HUES48 (cell line): ENCODE measurements around the gene CDKN2B-AS1.

Experiments
- H3K27ac ChIP-seq: one replicate; pipeline ENCODE4 v1.7.0; 2013; ENCODE audit warnings: low read depth, low read length, inconsistent platforms
- H3K27me3 ChIP-seq: 2 replicates; pipeline ENCODE4 v1.6.1; 2013; ENCODE audit warnings: mild to moderate bottlenecking, low read length; ENCODE audit not compliant: control insufficient read depth, insufficient read depth
- H3K36me3 ChIP-seq: 2 replicates; pipeline ENCODE4 v1.6.1; 2013; ENCODE audit warnings: low read length; ENCODE audit not compliant: control insufficient read depth, insufficient read depth
- H3K4me1 ChIP-seq: 2 replicates; pipeline ENCODE4 v1.6.1; 2013; ENCODE audit warnings: mild to moderate bottlenecking, low read length; ENCODE audit not compliant: control insufficient read depth, insufficient read depth
- H3K4me3 ChIP-seq: 2 replicates; pipeline ENCODE4 v1.5.1; 2013; ENCODE audit warnings: mild to moderate bottlenecking, low read depth, low read length
- H3K9ac ChIP-seq: 2 replicates; pipeline ENCODE4 v1.6.1; 2013; ENCODE audit warnings: mild to moderate bottlenecking, low read depth, low read length, moderate library complexity
- H3K9me3 ChIP-seq: 2 replicates; pipeline ENCODE4 v1.6.1; 2013; ENCODE audit warnings: low read length; ENCODE audit not compliant: control insufficient read depth, insufficient read depth

The CDKN2B-AS1 gene

GRCh38 chr9:22036866-22037626 is 42.5 kb downstream of the CDKN2B-AS1 start:
- Histone ChIP-seq H3K27ac (no peak overlapping the region), H3K4me1 (peaks cover 6% of the 10 kb centered on the region; the same call in 1 of the 2 replicates), H3K4me3 (no peak overlapping the region), H3K9me3 (no peaks in the 10 kb centered on the region), H3K9ac (no peak overlapping the region), H3K27me3 (no peaks in the 10 kb centered on the region), H3K36me3 (no peaks in the 10 kb centered on the region)

DNA sequence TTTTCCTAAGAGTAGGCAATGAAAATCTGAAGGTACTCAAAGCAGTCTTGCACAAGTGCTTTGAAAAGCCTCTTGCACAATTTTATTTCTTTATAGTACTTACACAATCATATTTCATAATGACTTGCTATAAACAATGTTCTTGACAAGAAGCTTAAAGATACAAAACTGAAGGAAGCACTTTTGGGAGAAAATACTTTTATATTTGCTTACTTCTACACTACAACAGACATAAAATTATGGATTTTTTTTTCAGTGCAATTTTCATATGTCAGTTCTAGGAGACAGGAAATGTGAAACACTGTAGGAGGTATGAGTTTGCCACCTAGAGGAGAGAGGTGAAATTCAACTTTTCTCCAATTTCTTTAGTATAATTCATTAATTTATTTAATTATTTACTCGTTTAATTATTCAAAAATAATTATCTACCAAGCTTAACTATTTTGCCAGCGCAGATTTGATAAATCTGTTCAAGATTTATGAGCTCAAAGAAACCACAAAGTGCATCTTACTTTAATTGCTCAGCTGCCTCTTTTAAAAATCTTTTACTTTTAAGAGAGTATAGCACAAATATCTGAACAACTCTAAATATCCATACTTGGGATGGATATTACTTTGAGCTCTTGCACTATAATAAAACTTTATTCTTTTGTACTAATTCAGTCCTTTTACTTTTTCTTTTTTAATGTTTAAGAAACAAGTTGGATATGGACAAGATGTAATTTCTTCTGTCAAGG is 43.5 kb downstream of the CDKN2B-AS1 start:
- H3K4me1 ChIP-seq, result peaks cover 6% of the 10 kb centered on the region; the same call in 1 of the 2 replicates
- no peaks in the 10 kb centered on the region for H3K36me3 ChIP-seq
- no peak overlapping the region for H3K4me3 ChIP-seq
- H3K9me3 ChIP-seq, result no peaks in the 10 kb centered on the region
- H3K9ac ChIP-seq, result no peak overlapping the region
- H3K27me3 ChIP-seq, result no peaks in the 10 kb centered on the region
- H3K27ac ChIP-seq, result no peak overlapping the region

- H3K9me3 ChIP-seq, result no peaks in the 10 kb centered on the region
- H3K4me3 ChIP-seq, result no peak overlapping the region
- no peaks in the 10 kb centered on the region for H3K36me3 ChIP-seq
- peaks cover 6% of the 10 kb centered on the region; the same call in 1 of the 2 replicates for H3K4me1 ChIP-seq
- H3K9ac ChIP-seq, result no peak overlapping the region
- no peak overlapping the region for H3K27ac ChIP-seq
- no peaks in the 10 kb centered on the region for H3K27me3 ChIP-seq
Measured at GRCh38 chr9:22039258-22039657, 44.7 kb downstream of the CDKN2B-AS1 start.

DNA sequence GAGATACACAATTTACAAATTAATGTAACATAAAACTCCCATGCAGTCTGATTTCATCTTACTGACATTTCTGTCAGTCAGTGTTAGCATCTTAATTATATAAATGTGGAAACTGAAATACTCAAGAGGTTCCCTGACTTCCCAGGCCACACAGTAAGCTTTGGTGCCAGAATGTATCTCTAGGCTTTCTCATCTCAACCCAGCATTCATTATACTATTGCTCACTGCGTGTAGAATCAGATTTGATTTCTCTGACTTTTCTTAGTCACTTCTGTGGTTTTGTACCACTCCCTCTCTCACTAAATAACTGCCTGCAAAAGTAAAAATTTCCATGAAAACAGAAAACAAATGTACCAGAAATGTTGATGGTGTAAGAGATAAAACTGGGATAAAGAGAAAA is 46.2 kb downstream of the CDKN2B-AS1 start:
- Histone ChIP-seq H3K9me3 (no peaks in the 10 kb centered on the region), H3K4me1 (peaks cover 6% of the 10 kb centered on the region; the same call in 1 of the 2 replicates), H3K9ac (no peak overlapping the region), H3K4me3 (no peak overlapping the region), H3K27me3 (no peaks in the 10 kb centered on the region), H3K36me3 (no peaks in the 10 kb centered on the region), H3K27ac (no peak overlapping the region)

DNA sequence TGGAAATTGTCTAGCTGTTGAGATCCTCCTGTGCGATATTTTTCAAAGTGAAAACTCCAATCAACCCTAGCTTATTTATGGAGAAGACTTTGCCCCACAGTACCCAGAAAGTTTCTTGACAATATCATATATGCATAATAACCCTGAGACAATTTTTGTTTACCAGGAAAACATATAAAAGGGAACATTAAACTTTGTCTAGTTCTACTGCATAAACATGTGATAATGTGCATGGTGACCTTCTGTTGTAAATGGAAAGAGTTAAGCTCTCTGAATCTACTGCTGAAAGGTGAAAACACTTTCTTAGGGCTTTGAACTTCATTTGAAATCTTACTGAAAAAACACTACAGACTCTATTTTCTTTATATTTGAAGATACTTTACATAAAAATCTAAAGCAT is 46.8 kb downstream of the CDKN2B-AS1 start:
- Histone ChIP-seq H3K27me3 (no peaks in the 10 kb centered on the region), H3K9ac (no peak overlapping the region), H3K27ac (no peak overlapping the region), H3K9me3 (no peaks in the 10 kb centered on the region), H3K36me3 (no peaks in the 10 kb centered on the region), H3K4me3 (no peak overlapping the region), H3K4me1 (peaks cover 6% of the 10 kb centered on the region; the same call in 1 of the 2 replicates)

DNA sequence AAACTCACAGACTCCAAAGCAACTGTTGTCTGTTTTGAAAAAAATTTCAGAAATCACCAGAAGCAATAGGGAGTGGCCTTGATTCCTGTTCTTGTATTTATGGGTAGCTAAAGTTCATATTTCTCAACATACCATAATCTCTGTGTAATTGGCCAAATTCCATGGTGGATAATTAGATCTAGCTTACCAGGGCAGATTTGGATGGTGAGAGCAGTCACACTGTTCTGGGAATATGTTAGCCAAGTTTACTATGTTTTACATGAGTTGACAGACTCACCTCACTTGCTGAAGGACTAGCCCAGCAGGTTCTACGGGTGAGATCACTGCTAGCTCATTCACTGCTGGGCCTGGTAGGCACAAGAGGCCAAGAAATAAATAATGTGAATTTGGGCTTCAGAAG is 47.2 kb downstream of the CDKN2B-AS1 start:
- Histone ChIP-seq H3K27me3 (no peaks in the 10 kb centered on the region), H3K36me3 (no peaks in the 10 kb centered on the region), H3K27ac (no peak overlapping the region), H3K4me3 (no peak overlapping the region), H3K4me1 (peaks cover 6% of the 10 kb centered on the region; the same call in 1 of the 2 replicates), H3K9me3 (no peaks in the 10 kb centered on the region), H3K9ac (no peak overlapping the region)

DNA sequence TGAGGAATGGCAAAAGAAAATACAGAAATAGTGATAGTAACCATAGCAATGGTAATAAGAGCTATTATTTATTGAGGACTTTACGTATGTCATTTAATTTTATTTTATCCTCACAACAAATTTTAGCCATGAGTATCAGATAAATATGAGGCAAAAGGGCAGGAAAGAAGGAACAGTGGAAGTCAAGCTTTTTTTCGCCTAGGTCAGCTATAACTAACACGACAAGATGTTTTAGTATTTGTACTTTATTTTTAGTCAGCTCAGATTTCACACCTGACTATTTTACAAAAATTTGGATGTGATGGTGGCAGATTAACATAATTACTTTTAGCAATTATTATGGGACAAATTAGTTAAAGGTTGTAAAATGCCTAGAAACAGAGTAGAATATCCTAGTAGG is 49.3 kb downstream of the CDKN2B-AS1 start:
- no peak overlapping the region for H3K27ac ChIP-seq
- H3K4me1 ChIP-seq, result peaks cover 5% of the 10 kb centered on the region; the same call in 1 of the 2 replicates
- no peaks in the 10 kb centered on the region for H3K36me3 ChIP-seq
- H3K27me3 ChIP-seq, result no peaks in the 10 kb centered on the region
- H3K9ac ChIP-seq, result no peak overlapping the region
- H3K9me3 ChIP-seq, result no peaks in the 10 kb centered on the region
- H3K4me3 ChIP-seq, result no peak overlapping the region

- Histone ChIP-seq H3K27ac (no peak overlapping the region), H3K4me3 (no peak overlapping the region), H3K36me3 (no peaks in the 10 kb centered on the region)
Measured at GRCh38 chr9:22044583-22044982, 50.0 kb downstream of the CDKN2B-AS1 start.

GRCh38 chr9:22045423-22045822 is 50.8 kb downstream of the CDKN2B-AS1 start:
- Histone ChIP-seq H3K9ac (no peak overlapping the region), H3K27ac (no peak overlapping the region)

More at GRCh38 chr9:22044583-22044982, 50.0 kb downstream of the CDKN2B-AS1 start:
- Histone ChIP-seq H3K4me1 (no peaks in the 10 kb centered on the region; the same call in 1 of the 2 replicates), H3K9me3 (no peaks in the 10 kb centered on the region), H3K9ac (no peak overlapping the region), H3K27me3 (no peaks in the 10 kb centered on the region)

GRCh38 chr9:22046243-22046885 is 51.8 kb downstream of the CDKN2B-AS1 start:
- H3K4me3 ChIP-seq, result no peak overlapping the region
- no peaks in the 10 kb centered on the region for H3K36me3 ChIP-seq
- no peaks in the 10 kb centered on the region for H3K27me3 ChIP-seq
- no peaks in the 10 kb centered on the region for H3K4me1 ChIP-seq
- no peak overlapping the region for H3K9ac ChIP-seq
- H3K27ac ChIP-seq, result no peak overlapping the region
- no peaks in the 10 kb centered on the region for H3K9me3 ChIP-seq

More at GRCh38 chr9:22045423-22045822, 50.8 kb downstream of the CDKN2B-AS1 start:
- no peaks in the 10 kb centered on the region for H3K9me3 ChIP-seq
- H3K4me3 ChIP-seq, result no peak overlapping the region
- no peaks in the 10 kb centered on the region for H3K27me3 ChIP-seq
- no peaks in the 10 kb centered on the region for H3K4me1 ChIP-seq
- no peaks in the 10 kb centered on the region for H3K36me3 ChIP-seq
